Measurements from ENCODE around the gene MAML3.

Gene MAML3

GRCh38 chr4:139736274-139736660, 417.7 kb downstream of the MAML3 start:
- no peaks in the 10 kb centered on the region for H3K27me3 ChIP-seq (ENCODE audit: control insufficient read depth, insufficient read depth, low read length)
- no peak for TF ChIP-seq CTCF (IDR thresholded peaks at IDR 0.05)
- no peak overlapping the region for H3K9ac ChIP-seq
- H2AFZ ChIP-seq = no peak overlapping the region
- H3K4me2 ChIP-seq (ENCODE audit: low read length) = no peak overlapping the region
- peaks cover 14% of the 10 kb centered on the region for H3K4me1 ChIP-seq
- no peaks in the 10 kb centered on the region for H3K79me2 ChIP-seq
- H3K9me3 ChIP-seq (ENCODE audit: control insufficient read depth, low read length) = no peaks in the 10 kb centered on the region
- H3K36me3 ChIP-seq (ENCODE audit: control insufficient read depth, insufficient read depth, low read length) = no peaks in the 10 kb centered on the region
- no peak overlapping the region for H3K4me3 ChIP-seq (ENCODE audit: low read depth, low read length)
- no peak overlapping the region for H3K27ac ChIP-seq

GRCh38 chr4:139735381-139736273, 418.4 kb downstream of the MAML3 start:
- no peaks in the 10 kb centered on the region for H3K36me3 ChIP-seq (ENCODE audit: control insufficient read depth, insufficient read depth, low read length)
- H3K27ac ChIP-seq = peak overlapping the region; percentile 63
- H3K4me2 ChIP-seq (ENCODE audit: low read length) = peak overlapping the region; percentile 52
- no peaks in the 10 kb centered on the region for H3K9me3 ChIP-seq (ENCODE audit: control insufficient read depth, low read length)
- peak overlapping the region; percentile 76 for H2AFZ ChIP-seq
- H3K79me2 ChIP-seq = no peaks in the 10 kb centered on the region
- peak overlapping the region; percentile 47 for H3K4me3 ChIP-seq (ENCODE audit: low read depth, low read length)
- no peak for TF ChIP-seq CTCF (IDR thresholded peaks at IDR 0.05)
- peaks cover 10% of the 10 kb centered on the region for H3K4me1 ChIP-seq
- no peak overlapping the region for H3K9ac ChIP-seq
- H3K27me3 ChIP-seq (ENCODE audit: control insufficient read depth, insufficient read depth, low read length) = no peaks in the 10 kb centered on the region

- Histone ChIP-seq H3K27me3 (ENCODE audit: control insufficient read depth, insufficient read depth, low read length) (no peaks in the 10 kb centered on the region), H3K4me3 (ENCODE audit: low read depth, low read length) (peak overlapping the region; percentile 47), H3K9me3 (ENCODE audit: control insufficient read depth, low read length) (no peaks in the 10 kb centered on the region), H3K4me2 (ENCODE audit: low read length) (peak overlapping the region; percentile 52), H3K4me1 (peaks cover 7% of the 10 kb centered on the region), H3K27ac (peak overlapping the region; percentile 63), H3K9ac (no peak overlapping the region), H2AFZ (peak overlapping the region; percentile 76), H3K36me3 (ENCODE audit: control insufficient read depth, insufficient read depth, low read length) (no peaks in the 10 kb centered on the region), H3K79me2 (no peaks in the 10 kb centered on the region)
- TF ChIP-seq CTCF (IDR thresholded peaks at IDR 0.05) = peak; percentile 71
Measured at GRCh38 chr4:139734875-139735380, 419.1 kb downstream of the MAML3 start.

GRCh38 chr4:139734201-139734874, 419.6 kb downstream of the MAML3 start:
- no peak overlapping the region for H3K9ac ChIP-seq
- no peak for TF ChIP-seq CTCF (IDR thresholded peaks at IDR 0.05)

More at GRCh38 chr4:139734201-139734874, 419.6 kb downstream of the MAML3 start:
- H3K27ac ChIP-seq = peak overlapping the region; percentile 63
- H3K79me2 ChIP-seq = no peaks in the 10 kb centered on the region
- no peaks in the 10 kb centered on the region for H3K9me3 ChIP-seq (ENCODE audit: control insufficient read depth, low read length)
- peak overlapping the region; percentile 47 for H3K4me3 ChIP-seq (ENCODE audit: low read depth, low read length)
- no peaks in the 10 kb centered on the region for H3K27me3 ChIP-seq (ENCODE audit: control insufficient read depth, insufficient read depth, low read length)
- no peaks in the 10 kb centered on the region for H3K36me3 ChIP-seq (ENCODE audit: control insufficient read depth, insufficient read depth, low read length)
- H3K4me2 ChIP-seq (ENCODE audit: low read length) = peak overlapping the region; percentile 52
- H2AFZ ChIP-seq = peak overlapping the region; percentile 76
- H3K4me1 ChIP-seq = peaks cover 5% of the 10 kb centered on the region
